ENCODE data around the gene HEXIM2. TPM values are rescaled to one million over a fixed set of nuclear protein-coding genes. Genes with fewer than 3 reads are reported as not detected.
A peak's percentile ranks its signal among the peaks of the same experiment; 100 is the strongest.

Gene HEXIM2
- total and polyA plus RNA-seq, 10 donors: 4.0 to 10.4 (median 7.9) TPM

DNA sequence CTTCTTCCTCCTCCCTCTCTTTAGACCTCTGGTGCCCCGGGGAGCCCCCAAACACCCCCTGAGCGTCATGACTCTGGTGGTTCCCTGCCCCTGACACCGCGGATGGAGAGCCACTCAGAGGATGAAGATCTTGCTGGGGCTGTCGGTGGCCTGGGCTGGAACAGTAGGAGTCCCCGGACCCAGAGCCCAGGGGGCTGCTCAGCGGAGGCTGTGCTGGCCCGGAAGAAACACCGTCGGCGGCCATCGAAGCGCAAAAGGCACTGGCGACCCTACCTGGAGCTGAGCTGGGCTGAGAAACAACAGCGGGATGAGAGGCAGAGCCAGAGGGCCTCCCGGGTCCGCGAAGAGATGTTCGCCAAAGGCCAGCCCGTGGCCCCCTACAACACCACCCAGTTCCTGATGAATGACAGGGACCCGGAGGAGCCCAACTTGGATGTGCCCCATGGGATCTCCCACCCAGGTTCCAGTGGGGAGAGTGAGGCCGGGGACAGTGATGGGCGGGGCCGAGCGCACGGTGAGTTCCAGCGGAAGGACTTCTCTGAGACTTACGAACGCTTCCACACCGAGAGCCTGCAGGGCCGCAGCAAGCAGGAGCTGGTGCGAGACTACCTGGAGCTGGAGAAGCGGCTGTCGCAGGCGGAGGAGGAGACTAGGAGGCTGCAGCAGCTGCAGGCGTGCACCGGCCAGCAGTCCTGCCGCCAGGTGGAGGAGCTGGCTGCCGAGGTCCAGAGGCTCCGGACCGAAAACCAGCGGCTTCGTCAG, 7.5 kb downstream of the HEXIM2 start:
- H3K27me3 ChIP-seq (replicated peaks in 1 of 7): no peaks in the 10 kb centered on the region
- intact Hi-C loops (cut with DNase I; ENCODE audit: low total_unique reads): no loop called here
- H3K36me3 ChIP-seq: peaks cover 0 to 20% (median 4%) of the 10 kb centered on the region in 6 donors
- no peaks in the 10 kb centered on the region for H3K9me3 ChIP-seq
- no peak overlapping the region for H3K27ac ChIP-seq
- 94 to 96% (median 95%) methylated on average over 32 to 43 of the region's 43 CpGs for WGBS, 5 donors
- peaks cover 0 to 52% (median 30%) of the 10 kb centered on the region in 6 donors for H3K4me1 ChIP-seq
- TF ChIP-seq POLR2A (IDR thresholded peaks at IDR 0.05) (no peak), POLR2AphosphoS5 (IDR thresholded peaks at IDR 0.05) (no peak)
- TF ChIP-seq, protein P1, sequence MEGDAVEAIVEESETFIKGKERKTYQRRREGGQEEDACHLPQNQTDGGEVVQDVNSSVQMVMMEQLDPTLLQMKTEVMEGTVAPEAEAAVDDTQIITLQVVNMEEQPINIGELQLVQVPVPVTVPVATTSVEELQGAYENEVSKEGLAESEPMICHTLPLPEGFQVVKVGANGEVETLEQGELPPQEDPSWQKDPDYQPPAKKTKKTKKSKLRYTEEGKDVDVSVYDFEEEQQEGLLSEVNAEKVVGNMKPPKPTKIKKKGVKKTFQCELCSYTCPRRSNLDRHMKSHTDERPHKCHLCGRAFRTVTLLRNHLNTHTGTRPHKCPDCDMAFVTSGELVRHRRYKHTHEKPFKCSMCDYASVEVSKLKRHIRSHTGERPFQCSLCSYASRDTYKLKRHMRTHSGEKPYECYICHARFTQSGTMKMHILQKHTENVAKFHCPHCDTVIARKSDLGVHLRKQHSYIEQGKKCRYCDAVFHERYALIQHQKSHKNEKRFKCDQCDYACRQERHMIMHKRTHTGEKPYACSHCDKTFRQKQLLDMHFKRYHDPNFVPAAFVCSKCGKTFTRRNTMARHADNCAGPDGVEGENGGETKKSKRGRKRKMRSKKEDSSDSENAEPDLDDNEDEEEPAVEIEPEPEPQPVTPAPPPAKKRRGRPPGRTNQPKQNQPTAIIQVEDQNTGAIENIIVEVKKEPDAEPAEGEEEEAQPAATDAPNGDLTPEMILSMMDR (IDR thresholded peaks at IDR 0.05 in 8 of 11, conservative IDR thresholded peaks at IDR 0.05 in 3 of 11): no peak
- no peak overlapping the region for H3K4me3 ChIP-seq
- no peak for DNase-seq

DNA sequence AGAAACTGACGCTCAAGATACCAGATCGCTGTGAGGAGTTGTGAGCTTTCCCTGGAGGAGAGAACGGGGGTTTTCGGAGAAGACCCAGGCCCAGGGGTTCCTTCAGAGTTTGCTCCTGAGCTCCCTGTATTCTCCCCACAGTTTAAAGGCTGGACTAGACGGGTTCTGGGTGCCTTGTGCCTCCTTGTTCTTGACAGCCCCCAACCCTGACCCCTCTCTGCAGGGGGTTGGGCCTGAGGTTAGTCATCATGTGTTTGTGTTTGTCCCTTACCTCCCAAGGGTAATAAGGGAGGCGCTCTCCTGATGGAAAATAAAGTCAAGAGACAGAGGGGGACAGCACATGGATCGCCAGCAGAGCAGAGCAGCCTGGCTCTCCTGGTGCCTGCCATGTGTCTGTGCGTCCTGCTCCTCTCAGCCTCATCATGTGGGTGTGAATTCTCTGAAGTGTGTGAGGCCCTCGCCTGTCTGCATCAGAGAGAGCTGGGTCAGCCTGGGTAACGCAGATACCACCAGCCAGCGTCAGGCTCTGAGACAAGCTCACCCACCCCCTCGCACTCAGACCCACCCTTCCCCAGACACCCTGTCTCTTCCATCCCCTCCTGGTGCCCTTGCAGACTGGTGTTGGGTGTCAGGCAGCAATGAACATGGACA, 8.7 kb downstream of the HEXIM2 start:
- H3K4me1 ChIP-seq: peaks cover 0 to 50% (median 30%) of the 10 kb centered on the region in 6 donors
- 85 to 92% (median 88%) methylated on average over 10 to 12 of the region's 12 CpGs for WGBS, 5 donors
- intact Hi-C loops (cut with DNase I; ENCODE audit: low total_unique reads): no loop called here

DNA sequence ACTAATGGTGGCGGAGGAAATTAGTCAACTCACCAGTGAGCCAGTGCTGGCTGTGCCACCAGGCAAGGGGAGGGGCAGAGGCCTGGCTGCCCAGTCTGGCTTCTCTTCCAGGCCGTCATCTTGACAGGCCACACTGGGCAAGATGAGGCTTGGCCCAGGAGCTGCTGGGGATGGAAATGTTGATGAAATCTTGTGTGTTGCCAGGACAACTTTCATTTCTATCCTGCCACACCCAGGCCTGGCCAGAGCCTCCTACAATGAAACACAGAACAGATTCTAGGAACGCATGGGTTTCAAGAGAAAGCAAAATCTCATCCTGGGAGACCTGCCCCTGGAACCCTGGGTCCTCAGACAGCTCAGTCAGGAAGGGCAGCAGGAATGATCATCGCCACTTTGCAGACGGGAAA, 9.3 kb downstream of the HEXIM2 start:
- DNase-seq: no peak
- 41 to 61% (median 57%) methylated on average over 5 of the region's 5 CpGs for WGBS, 5 donors
- intact Hi-C loops (cut with DNase I; ENCODE audit: low total_unique reads): no loop called here

More for the DNA sequence above, 8.7 kb downstream of the HEXIM2 start:
- Histone ChIP-seq H3K27ac (peak overlapping the region in 6 of 8 donors; percentile 58 to 90 (median 80)), H3K9me3 (no peaks in the 10 kb centered on the region), H3K4me3 (no peak overlapping the region), H3K36me3 (peaks cover 0 to 20% (median 4%) of the 10 kb centered on the region in 6 donors), H3K27me3 (replicated peaks in 1 of 7) (no peaks in the 10 kb centered on the region)
- TF ChIP-seq POLR2AphosphoS5 (IDR thresholded peaks at IDR 0.05) (no peak), POLR2A (IDR thresholded peaks at IDR 0.05) (no peak)
- TF ChIP-seq, protein P1 (IDR thresholded peaks at IDR 0.05 in 8 of 11, conservative IDR thresholded peaks at IDR 0.05 in 3 of 11): no peak
- no peak for DNase-seq

More for the DNA sequence above, 9.3 kb downstream of the HEXIM2 start:
- Histone ChIP-seq H3K4me3 (peak overlapping the region in 1 of 8 donors; percentile 70), H3K9me3 (no peaks in the 10 kb centered on the region), H3K27ac (peak overlapping the region in 6 of 8 donors; percentile 58 to 90 (median 80)), H3K4me1 (peaks cover 0 to 53% (median 30%) of the 10 kb centered on the region in 6 donors), H3K36me3 (peaks cover 0 to 20% (median 4%) of the 10 kb centered on the region in 6 donors), H3K27me3 (replicated peaks in 1 of 7) (no peaks in the 10 kb centered on the region)
- TF ChIP-seq, protein P1 (IDR thresholded peaks at IDR 0.05 in 8 of 11, conservative IDR thresholded peaks at IDR 0.05 in 3 of 11): no peak
- TF ChIP-seq POLR2A (IDR thresholded peaks at IDR 0.05) (no peak), POLR2AphosphoS5 (IDR thresholded peaks at IDR 0.05) (no peak)
